ENCODE measurements around the gene THRA.

Gene THRA

GRCh38 chr17:40084477-40084876 is 21.7 kb downstream of the THRA start:
- no peak overlapping the region for H3K27ac ChIP-seq
- TF ChIP-seq CTCF (conservative IDR thresholded peaks at IDR 0.05), result no peak

- TF ChIP-seq CTCF (conservative IDR thresholded peaks at IDR 0.05), result peak; percentile 93
- H3K27ac ChIP-seq, result no peak overlapping the region
These were observed 23.6 kb downstream of the THRA start for GRCh38 chr17:40086150-40087044.

- no peak for TF ChIP-seq CTCF (conservative IDR thresholded peaks at IDR 0.05)
- no peak overlapping the region for H3K27ac ChIP-seq
These were observed 24.5 kb downstream of the THRA start for GRCh38 chr17:40087049-40087794.

GRCh38 chr17:40087903-40088718 is 25.3 kb downstream of the THRA start:
- H3K27ac ChIP-seq, result no peak overlapping the region
- TF ChIP-seq CTCF (conservative IDR thresholded peaks at IDR 0.05), result no peak

- TF ChIP-seq CTCF (conservative IDR thresholded peaks at IDR 0.05), result no peak
- H3K27ac ChIP-seq, result no peak overlapping the region
These were observed 26.5 kb downstream of the THRA start for GRCh38 chr17:40089077-40089895.

- H3K27ac ChIP-seq, result no peak overlapping the region
These were observed 27.7 kb downstream of the THRA start for GRCh38 chr17:40090237-40091119.

More at GRCh38 chr17:40090237-40091119, 27.7 kb downstream of the THRA start:
- no peak for TF ChIP-seq CTCF (conservative IDR thresholded peaks at IDR 0.05)

Measured in VCaP (cell line).